HL-60 (cell line): ENCODE measurements around the gene SH3RF1.

Source experiments
- DNase-seq, 2 experiments: peaks; one replicate each; pipeline ENCODE4 v3.0.0-alpha.2; 2010 to 2020; ENCODE audit warnings: low read depth in 1 of 2, low spot score in 1 of 2
- H3K27ac ChIP-seq: fragments of 250-450 bp; sonication (Bioruptor Pico); replicated peaks from 2 replicates; pipeline ENCODE4 v1.5.1; 2020; ENCODE audit warnings: mild to moderate bottlenecking, moderate library complexity
- H3K27me3 ChIP-seq: fragments of 250-450 bp; sonication (Bioruptor Pico); 2 replicates; pipeline ENCODE4 v1.5.1; 2021; ENCODE audit warnings: mild to moderate bottlenecking, moderate library complexity; ENCODE audit not compliant: insufficient read depth, poor library complexity, severe bottlenecking
- H3K4me3 ChIP-seq: replicated peaks from 2 replicates; pipeline ENCODE4 v1.5.1; 2011; ENCODE audit warnings: mild to moderate bottlenecking, control low read depth, low read length; ENCODE audit not compliant: insufficient read depth
- CTCF ChIP-seq: IDR thresholded peaks from one replicate; pipeline ENCODE4 v1.5.1; 2011; ENCODE audit warnings: low read length, control low read depth, inconsistent platforms; ENCODE audit not compliant: insufficient read depth
- GABPA ChIP-seq: IDR thresholded peaks from 2 replicates; pipeline ENCODE4 v1.6.1; 2012; ENCODE audit warnings: low read depth
- POLR2AphosphoS5 ChIP-seq: IDR thresholded peaks from 2 replicates; pipeline ENCODE4 v1.6.1; 2012; ENCODE audit warnings: low read depth
- SPI1 ChIP-seq: IDR thresholded peaks from 2 replicates; pipeline ENCODE4 v1.6.1; 2012; ENCODE audit warnings: low read depth, mild to moderate bottlenecking, borderline replicate concordance
- TF ChIP-seq, protein P1 (sequence below): IDR thresholded peaks from 2 replicates; pipeline ENCODE4 v1.6.1; 2012; ENCODE audit warnings: low read depth; ENCODE audit not compliant: insufficient replicate concordance

SH3RF1 gene

DNA sequence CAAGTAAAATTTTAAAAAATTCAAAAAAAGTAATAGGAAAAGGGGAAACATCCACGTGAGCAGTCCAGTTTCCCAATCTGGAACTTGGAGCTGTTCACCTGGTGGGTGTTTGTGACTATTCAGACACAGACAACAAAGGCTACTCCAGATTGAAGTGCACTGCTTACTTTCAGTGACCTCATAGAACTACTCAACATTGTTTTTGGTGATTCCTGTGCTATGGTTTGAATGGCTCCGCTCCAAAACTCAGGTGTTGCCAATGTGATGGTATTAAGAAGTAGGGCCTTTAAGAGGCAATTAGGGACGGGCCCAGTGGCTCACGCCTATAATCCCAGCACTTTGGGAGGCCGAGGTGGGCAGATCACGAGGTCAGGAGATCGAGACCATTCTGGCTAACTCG is 22.1 kb downstream of the SH3RF1 start:
- no peaks in the 10 kb centered on the region for H3K27me3 ChIP-seq
- DNase-seq: no peak
- TF ChIP-seq, protein P1, sequence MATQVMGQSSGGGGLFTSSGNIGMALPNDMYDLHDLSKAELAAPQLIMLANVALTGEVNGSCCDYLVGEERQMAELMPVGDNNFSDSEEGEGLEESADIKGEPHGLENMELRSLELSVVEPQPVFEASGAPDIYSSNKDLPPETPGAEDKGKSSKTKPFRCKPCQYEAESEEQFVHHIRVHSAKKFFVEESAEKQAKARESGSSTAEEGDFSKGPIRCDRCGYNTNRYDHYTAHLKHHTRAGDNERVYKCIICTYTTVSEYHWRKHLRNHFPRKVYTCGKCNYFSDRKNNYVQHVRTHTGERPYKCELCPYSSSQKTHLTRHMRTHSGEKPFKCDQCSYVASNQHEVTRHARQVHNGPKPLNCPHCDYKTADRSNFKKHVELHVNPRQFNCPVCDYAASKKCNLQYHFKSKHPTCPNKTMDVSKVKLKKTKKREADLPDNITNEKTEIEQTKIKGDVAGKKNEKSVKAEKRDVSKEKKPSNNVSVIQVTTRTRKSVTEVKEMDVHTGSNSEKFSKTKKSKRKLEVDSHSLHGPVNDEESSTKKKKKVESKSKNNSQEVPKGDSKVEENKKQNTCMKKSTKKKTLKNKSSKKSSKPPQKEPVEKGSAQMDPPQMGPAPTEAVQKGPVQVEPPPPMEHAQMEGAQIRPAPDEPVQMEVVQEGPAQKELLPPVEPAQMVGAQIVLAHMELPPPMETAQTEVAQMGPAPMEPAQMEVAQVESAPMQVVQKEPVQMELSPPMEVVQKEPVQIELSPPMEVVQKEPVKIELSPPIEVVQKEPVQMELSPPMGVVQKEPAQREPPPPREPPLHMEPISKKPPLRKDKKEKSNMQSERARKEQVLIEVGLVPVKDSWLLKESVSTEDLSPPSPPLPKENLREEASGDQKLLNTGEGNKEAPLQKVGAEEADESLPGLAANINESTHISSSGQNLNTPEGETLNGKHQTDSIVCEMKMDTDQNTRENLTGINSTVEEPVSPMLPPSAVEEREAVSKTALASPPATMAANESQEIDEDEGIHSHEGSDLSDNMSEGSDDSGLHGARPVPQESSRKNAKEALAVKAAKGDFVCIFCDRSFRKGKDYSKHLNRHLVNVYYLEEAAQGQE: no peak
- no peak for TF ChIP-seq CTCF
- no peak for TF ChIP-seq SPI1
- no peak for TF ChIP-seq POLR2AphosphoS5
- TF ChIP-seq GABPA: no peak
- H3K27ac ChIP-seq: no peak overlapping the region
- H3K4me3 ChIP-seq: no peak overlapping the region

DNA sequence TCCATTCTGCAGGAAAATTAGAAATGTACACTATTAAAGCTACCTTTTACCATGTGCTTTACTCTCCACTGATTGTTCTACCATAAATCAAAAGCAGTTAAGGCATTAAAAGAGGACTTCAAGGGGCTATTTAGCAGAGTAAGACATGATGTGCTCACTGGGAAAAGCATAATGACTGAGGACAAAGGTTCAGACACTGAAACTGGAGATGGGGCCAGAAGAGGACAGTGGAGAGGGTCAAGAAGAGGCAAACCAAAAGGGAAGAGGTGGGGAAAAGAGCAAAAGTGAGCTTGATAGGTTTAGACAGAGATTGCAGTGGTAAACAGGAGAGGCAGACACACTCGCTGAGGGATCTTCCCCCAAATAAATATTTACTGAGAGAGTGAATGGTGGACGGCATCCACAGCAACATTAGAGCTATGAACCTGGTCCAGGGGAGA is 23.8 kb downstream of the SH3RF1 start:
- no peak overlapping the region for H3K4me3 ChIP-seq
- H3K27me3 ChIP-seq: no peaks in the 10 kb centered on the region
- TF ChIP-seq SPI1 (no peak), GABPA (no peak), CTCF (no peak), POLR2AphosphoS5 (no peak)
- TF ChIP-seq, protein P1: no peak
- no peak overlapping the region for H3K27ac ChIP-seq
- no peak for DNase-seq

GRCh38 chr4:169246279-169246678 is 24.5 kb downstream of the SH3RF1 start:
- no peak overlapping the region for H3K27ac ChIP-seq
- TF ChIP-seq SPI1: no peak
- no peak overlapping the region for H3K4me3 ChIP-seq
- H3K27me3 ChIP-seq: no peaks in the 10 kb centered on the region
- DNase-seq: no peak

DNA sequence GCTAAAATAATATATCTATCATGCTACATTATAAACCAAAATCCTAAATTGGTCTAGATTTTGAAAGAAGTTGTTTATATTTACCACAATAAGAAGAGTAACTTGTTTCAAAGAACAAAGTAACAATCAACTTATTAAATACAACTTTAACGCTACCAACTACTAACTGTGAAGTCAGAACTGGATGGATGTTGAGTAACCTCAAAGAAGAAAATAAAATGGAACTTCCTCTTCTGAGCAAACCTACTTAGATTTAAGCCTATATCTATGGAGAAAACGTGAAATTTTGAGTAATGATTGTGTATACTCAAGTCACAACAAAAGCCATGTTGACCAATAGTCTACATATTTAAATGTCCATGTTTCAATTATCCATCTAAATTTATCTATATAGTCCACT is 25.7 kb downstream of the SH3RF1 start:
- DNase-seq: no peak
- TF ChIP-seq, protein P1: no peak
- TF ChIP-seq POLR2AphosphoS5: no peak
- no peak for TF ChIP-seq CTCF
- TF ChIP-seq SPI1: peak; percentile 32; the same call in 1 of the 2 replicates
- TF ChIP-seq GABPA: no peak
- Histone ChIP-seq H3K27ac (no peak overlapping the region), H3K27me3 (no peaks in the 10 kb centered on the region), H3K4me3 (no peak overlapping the region)
